Type B pancreatic cell (in vitro differentiated cells): ENCODE measurements around the gene PEAK1. TPM values are rescaled to one million over a fixed set of nuclear protein-coding genes. Genes with fewer than 3 reads are reported as not detected.

ENCODE experiments used
- DNase-seq: peaks from one replicate; pipeline ENCODE4 v3.0.0; 2021; ENCODE audit warnings: mixed read lengths; ENCODE audit not compliant: unreplicated experiment; ENCODE audit errors: extremely low spot score
- H3K27ac Mint-ChIP-seq: 2 replicates; pipeline ENCODE4 v1.8.0; 2021; ENCODE audit warnings: mild to moderate bottlenecking, mixed read lengths
- H3K27me3 Mint-ChIP-seq: 2 replicates; pipeline ENCODE4 v1.8.0; 2021; ENCODE audit warnings: mixed read lengths
- H3K36me3 Mint-ChIP-seq: 2 replicates; pipeline ENCODE4 v1.8.0; 2021; ENCODE audit warnings: mixed read lengths
- H3K4me1 Mint-ChIP-seq: one replicate; pipeline ENCODE4 v1.8.0; 2021; ENCODE audit warnings: mixed read lengths; ENCODE audit not compliant: unreplicated experiment
- H3K4me3 Mint-ChIP-seq: 2 replicates; pipeline ENCODE4 v1.8.0; 2021; ENCODE audit warnings: mild to moderate bottlenecking, mixed read lengths
- H3K9me3 Mint-ChIP-seq: 2 replicates; pipeline ENCODE4 v1.8.0; 2021; ENCODE audit warnings: mixed read lengths
- CTCF ChIP-seq: fragments of 200-600 bp; sonication (generic); conservative IDR thresholded peaks from 2 replicates; pipeline ENCODE4 v1.5.0; 2021; ENCODE audit warnings: antibody characterized with exemption, mild to moderate bottlenecking
- total RNA-seq: library from RNA; stranded (reverse); gene quantifications from 2 replicates; pipeline ENCODE4 v1.2.1, GENCODE V29; 2021; ENCODE audit warnings: low replicate concordance

Gene PEAK1
- total RNA-seq, 1 donor from 2014 or later, result 35.0 TPM

- H3K27me3 Mint-ChIP-seq, result no peaks in the 10 kb centered on the region
- no peak for TF ChIP-seq CTCF
- H3K36me3 Mint-ChIP-seq, result no peaks in the 10 kb centered on the region
- H3K9me3 Mint-ChIP-seq, result no peaks in the 10 kb centered on the region
- H3K27ac Mint-ChIP-seq, result no peak overlapping the region
- DNase-seq, result no peak
- H3K4me1 Mint-ChIP-seq, result no peaks in the 10 kb centered on the region
- no peak overlapping the region for H3K4me3 Mint-ChIP-seq
Observed at GRCh38 chr15:77333166-77333565, 86.7 kb downstream of the PEAK1 start.

- Mint-ChIP-seq H3K27ac (no peak overlapping the region), H3K9me3 (no peaks in the 10 kb centered on the region), H3K4me3 (no peak overlapping the region), H3K27me3 (no peaks in the 10 kb centered on the region), H3K36me3 (no peaks in the 10 kb centered on the region), H3K4me1 (no peaks in the 10 kb centered on the region)
- no peak for DNase-seq
- TF ChIP-seq CTCF, result no peak
Observed at GRCh38 chr15:77329202-77329601, 90.7 kb downstream of the PEAK1 start.

- no peaks in the 10 kb centered on the region for H3K36me3 Mint-ChIP-seq
- no peak for TF ChIP-seq CTCF
- H3K27me3 Mint-ChIP-seq, result no peaks in the 10 kb centered on the region
- H3K9me3 Mint-ChIP-seq, result no peaks in the 10 kb centered on the region
- no peak overlapping the region for H3K27ac Mint-ChIP-seq
- no peak overlapping the region for H3K4me3 Mint-ChIP-seq
- no peak for DNase-seq
- H3K4me1 Mint-ChIP-seq, result no peaks in the 10 kb centered on the region
Observed at GRCh38 chr15:77327844-77328529, 91.9 kb downstream of the PEAK1 start.

- no peaks in the 10 kb centered on the region for H3K36me3 Mint-ChIP-seq
- no peak for DNase-seq
- no peak overlapping the region for H3K27ac Mint-ChIP-seq
- H3K9me3 Mint-ChIP-seq, result no peaks in the 10 kb centered on the region
- no peak for TF ChIP-seq CTCF
- no peaks in the 10 kb centered on the region for H3K27me3 Mint-ChIP-seq
- no peak overlapping the region for H3K4me3 Mint-ChIP-seq
- H3K4me1 Mint-ChIP-seq, result no peaks in the 10 kb centered on the region
Observed at GRCh38 chr15:77327168-77327567, 92.7 kb downstream of the PEAK1 start.

- H3K27ac Mint-ChIP-seq, result no peak overlapping the region
- H3K36me3 Mint-ChIP-seq, result no peaks in the 10 kb centered on the region
- no peak for DNase-seq
- TF ChIP-seq CTCF, result no peak
- H3K4me3 Mint-ChIP-seq, result no peak overlapping the region
- no peaks in the 10 kb centered on the region for H3K9me3 Mint-ChIP-seq
- no peaks in the 10 kb centered on the region for H3K4me1 Mint-ChIP-seq
- no peaks in the 10 kb centered on the region for H3K27me3 Mint-ChIP-seq
Observed at GRCh38 chr15:77326366-77326765, 93.5 kb downstream of the PEAK1 start.
